DND-41 (cell line): ENCODE measurements around the gene NRG2.

Experiments used
- CTCF ChIP-seq: IDR thresholded peaks from 2 replicates; pipeline ENCODE4 v1.5.1; 2012; ENCODE audit warnings: borderline replicate concordance, low read length, moderate library complexity, mild to moderate bottlenecking; ENCODE audit not compliant: poor library complexity, severe bottlenecking; ENCODE audit errors: extremely low read depth
- EZH2 ChIP-seq: IDR thresholded peaks from 3 replicates; pipeline ENCODE4 v1.6.1; 2012; ENCODE audit warnings: borderline replicate concordance, low read depth, mild to moderate bottlenecking, moderate library complexity, low read length, inconsistent platforms; ENCODE audit not compliant: severe bottlenecking

GRCh38 chr5:139864716-139865483, 178.2 kb downstream of the NRG2 start:
- no peak for TF ChIP-seq CTCF
- no peak for TF ChIP-seq EZH2
